Skin of body (tissue), 2 donors: Measurements from ENCODE around the gene GLIS2. TPM values are rescaled to one million over a fixed set of nuclear protein-coding genes. Genes with fewer than 3 reads are reported as not detected.
A peak's percentile ranks its signal among the peaks of the same experiment; 100 is the strongest.

Source experiments
- DNase-seq: peaks from one replicate; lab custom pipeline; 2025; lab: John Stamatoyannopoulos, UW
- total RNA-seq: library from RNA; depleted of rRNA; stranded (reverse); fragments of >200 nt; gene quantifications from one replicate; pipeline ENCODE4 v1.2.3, GENCODE V29; 2014

GLIS2 gene
- total RNA-seq, 1 donor from 2014 or later = 4.4 TPM

DNA sequence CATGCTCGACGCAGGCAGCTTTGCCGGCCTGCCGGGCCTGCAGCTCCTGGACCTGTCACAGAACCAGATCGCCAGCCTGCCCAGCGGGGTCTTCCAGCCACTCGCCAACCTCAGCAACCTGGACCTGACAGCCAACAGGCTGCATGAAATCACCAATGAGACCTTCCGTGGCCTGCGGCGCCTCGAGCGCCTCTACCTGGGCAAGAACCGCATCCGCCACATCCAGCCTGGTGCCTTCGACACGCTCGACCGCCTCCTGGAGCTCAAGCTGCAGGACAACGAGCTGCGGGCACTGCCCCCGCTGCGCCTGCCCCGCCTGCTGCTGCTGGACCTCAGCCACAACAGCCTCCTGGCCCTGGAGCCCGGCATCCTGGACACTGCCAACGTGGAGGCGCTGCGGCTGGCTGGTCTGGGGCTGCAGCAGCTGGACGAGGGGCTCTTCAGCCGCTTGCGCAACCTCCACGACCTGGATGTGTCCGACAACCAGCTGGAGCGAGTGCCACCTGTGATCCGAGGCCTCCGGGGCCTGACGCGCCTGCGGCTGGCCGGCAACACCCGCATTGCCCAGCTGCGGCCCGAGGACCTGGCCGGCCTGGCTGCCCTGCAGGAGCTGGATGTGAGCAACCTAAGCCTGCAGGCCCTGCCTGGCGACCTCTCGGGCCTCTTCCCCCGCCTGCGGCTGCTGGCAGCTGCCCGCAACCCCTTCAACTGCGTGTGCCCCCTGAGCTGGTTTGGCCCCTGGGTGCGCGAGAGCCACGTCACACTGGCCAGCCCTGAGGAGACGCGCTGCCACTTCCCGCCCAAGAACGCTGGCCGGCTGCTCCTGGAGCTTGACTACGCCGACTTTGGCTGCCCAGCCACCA lies 65.4 kb downstream of the GLIS2 start:
- no peak for DNase-seq

DNA sequence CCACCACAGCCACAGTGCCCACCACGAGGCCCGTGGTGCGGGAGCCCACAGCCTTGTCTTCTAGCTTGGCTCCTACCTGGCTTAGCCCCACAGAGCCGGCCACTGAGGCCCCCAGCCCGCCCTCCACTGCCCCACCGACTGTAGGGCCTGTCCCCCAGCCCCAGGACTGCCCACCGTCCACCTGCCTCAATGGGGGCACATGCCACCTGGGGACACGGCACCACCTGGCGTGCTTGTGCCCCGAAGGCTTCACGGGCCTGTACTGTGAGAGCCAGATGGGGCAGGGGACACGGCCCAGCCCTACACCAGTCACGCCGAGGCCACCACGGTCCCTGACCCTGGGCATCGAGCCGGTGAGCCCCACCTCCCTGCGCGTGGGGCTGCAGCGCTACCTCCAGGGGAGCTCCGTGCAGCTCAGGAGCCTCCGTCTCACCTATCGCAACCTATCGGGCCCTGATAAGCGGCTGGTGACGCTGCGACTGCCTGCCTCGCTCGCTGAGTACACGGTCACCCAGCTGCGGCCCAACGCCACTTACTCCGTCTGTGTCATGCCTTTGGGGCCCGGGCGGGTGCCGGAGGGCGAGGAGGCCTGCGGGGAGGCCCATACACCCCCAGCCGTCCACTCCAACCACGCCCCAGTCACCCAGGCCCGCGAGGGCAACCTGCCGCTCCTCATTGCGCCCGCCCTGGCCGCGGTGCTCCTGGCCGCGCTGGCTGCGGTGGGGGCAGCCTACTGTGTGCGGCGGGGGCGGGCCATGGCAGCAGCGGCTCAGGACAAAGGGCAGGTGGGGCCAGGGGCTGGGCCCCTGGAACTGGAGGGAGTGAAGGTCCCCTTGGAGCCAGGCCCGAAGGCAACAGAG lies 66.3 kb downstream of the GLIS2 start:
- no peak for DNase-seq

- no peak for DNase-seq
These were observed 67.0 kb downstream of the GLIS2 start for GRCh38 chr16:4382795-4383357.

GRCh38 chr16:4383591-4384444 lies 68.0 kb downstream of the GLIS2 start:
- no peak for DNase-seq

- DNase-seq = peak; percentile 41
These were observed 68.7 kb downstream of the GLIS2 start for GRCh38 chr16:4384509-4384942.

DNA sequence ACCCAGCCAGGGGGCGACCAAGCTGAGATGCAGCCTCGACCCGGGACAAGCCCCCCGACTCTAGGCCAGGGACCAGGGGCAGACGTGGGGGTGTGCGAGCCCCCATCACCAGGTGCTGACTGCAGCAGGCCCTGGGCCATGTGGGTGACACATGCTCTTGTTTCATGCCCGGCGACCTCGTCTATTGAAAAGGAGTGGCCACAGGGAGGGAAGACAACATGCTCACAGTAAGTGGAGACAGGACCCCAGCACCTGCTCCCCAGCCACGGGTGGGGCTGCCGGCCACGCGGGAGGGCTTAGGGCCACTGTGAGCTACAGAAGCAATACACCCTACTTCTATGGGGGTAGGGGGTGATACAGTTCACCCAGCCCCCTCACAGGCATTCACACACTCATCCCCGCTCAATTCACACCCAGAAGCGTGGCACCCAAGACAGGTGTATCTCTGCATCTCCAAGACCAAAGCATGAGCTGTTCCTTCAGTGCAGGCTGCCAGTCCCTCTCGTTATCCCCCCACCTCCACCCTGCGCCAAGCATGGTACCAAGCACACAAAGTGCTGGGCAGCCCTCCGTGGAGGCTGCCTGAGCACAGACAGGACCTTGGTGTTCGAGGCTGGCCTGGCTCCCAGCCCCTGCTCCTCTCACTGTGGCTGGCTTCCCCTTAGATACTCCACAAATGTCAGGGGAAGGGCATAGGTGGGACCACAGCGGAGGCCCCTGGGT lies 69.4 kb downstream of the GLIS2 start:
- DNase-seq = no peak

- no peak for DNase-seq
These were observed 70.1 kb downstream of the GLIS2 start for GRCh38 chr16:4385789-4386450.

GRCh38 chr16:4386451-4386805 lies 70.6 kb downstream of the GLIS2 start:
- DNase-seq = no peak

DNA sequence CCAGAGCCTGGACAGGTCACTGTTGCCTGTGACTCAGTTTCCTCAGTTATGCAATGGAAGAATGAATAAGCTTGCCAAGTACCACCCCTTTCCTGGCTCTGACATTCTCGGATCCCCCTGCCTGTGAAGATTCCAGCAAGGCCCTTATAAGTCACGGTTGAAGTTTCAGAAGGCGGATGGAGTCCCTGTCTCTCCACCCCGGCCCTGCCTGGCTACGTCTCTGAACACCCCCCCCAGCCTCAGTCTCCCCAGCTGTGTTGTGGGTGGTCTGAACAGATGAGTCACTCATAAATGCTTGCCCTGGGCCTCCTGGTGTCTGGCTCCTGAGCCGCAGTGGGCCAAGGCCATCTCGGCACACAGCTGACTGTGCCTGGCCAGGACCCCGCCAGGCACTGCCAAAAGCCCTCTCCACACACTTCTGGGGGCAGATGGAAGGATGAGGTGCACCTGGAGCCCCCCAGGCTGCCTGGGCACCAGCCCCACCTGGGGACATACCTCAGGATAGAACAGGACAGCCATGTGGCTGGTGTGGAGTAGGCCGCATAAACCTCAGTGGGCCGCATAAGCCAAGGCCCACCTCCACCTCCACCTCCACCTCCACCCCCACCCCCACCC lies 71.2 kb downstream of the GLIS2 start:
- no peak for DNase-seq

GRCh38 chr16:4387781-4388180 lies 71.9 kb downstream of the GLIS2 start:
- DNase-seq = no peak

DNA sequence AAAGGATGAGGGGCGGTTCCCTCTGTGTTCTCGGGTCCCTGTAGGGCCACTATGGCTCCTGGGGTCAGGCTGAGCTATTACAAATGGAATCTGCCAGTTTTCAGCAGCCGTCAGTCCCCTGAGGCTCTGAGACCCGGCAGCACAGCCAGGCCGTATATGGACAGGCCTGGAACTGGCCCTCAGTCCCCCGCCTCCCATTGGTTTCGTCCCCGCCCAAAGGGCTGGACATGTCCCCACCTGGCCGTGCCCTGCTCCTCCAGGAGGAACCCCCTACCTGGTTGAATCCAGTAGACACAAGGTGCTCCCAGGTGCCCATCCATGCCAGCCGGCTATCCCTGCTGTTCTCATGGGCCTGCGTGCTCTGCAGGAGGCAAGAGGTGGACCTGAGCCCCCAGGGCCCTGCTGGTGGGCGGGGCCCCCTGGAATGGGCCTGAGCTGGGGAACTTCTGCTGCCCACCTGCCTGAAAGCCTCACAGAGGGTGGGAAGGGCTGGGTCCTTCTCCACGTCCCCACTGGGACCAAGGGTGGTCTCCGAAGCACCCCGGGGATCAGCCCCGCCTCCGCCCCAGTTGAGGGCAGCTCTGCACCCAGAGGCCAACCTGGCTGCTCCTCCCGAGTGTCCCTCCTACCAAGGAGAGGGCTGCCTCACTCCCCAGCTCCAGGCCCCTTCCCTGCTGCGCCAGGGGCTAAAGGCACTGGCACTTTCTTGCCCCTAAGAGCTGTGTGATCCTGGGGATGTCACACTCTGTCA lies 72.6 kb downstream of the GLIS2 start:
- no peak for DNase-seq

Other genes starting within 250 kb of the GLIS2 start
- 11.1 TPM for gene ADCY9, start 199.6 kb upstream of the GLIS2 start, total RNA-seq
- gene SRL, start 74.0 kb upstream of the GLIS2 start, total RNA-seq = 27.8 TPM
- gene TFAP4, start 43.0 kb upstream of the GLIS2 start, total RNA-seq = 9.3 TPM
- gene PAM16, start 35.3 kb downstream of the GLIS2 start, total RNA-seq = 16.5 TPM
- gene VASN, start 55.8 kb downstream of the GLIS2 start, total RNA-seq = 20.6 TPM
- 10.9 TPM for gene CORO7, start 100.5 kb downstream of the GLIS2 start, total RNA-seq
- 31.3 TPM for gene DNAJA3, start 109.8 kb downstream of the GLIS2 start, total RNA-seq
- 24.1 TPM for gene NMRAL1, start 158.6 kb downstream of the GLIS2 start, total RNA-seq
- gene HMOX2, start 160.3 kb downstream of the GLIS2 start, total RNA-seq = 28.8 TPM
- gene CDIP1, start 222.7 kb downstream of the GLIS2 start, total RNA-seq = 6.6 TPM
- gene C16orf96, start 240.3 kb downstream of the GLIS2 start, total RNA-seq = 0.30 TPM